ENCODE measurements around the gene MTUS2. TPM values are rescaled to one million over a fixed set of nuclear protein-coding genes. Genes with fewer than 3 reads are reported as not detected.
A peak's percentile ranks its signal among the peaks of the same experiment; 100 is the strongest.

Gene MTUS2
- polyA plus RNA-seq, 1 donor from 2014 or later, result 0.06 TPM

GRCh38 chr13:29405401-29405800, 585.3 kb downstream of the MTUS2 start:
- H3K9me3 Mint-ChIP-seq, result no peaks in the 10 kb centered on the region
- H3K27ac Mint-ChIP-seq, result no peak overlapping the region
- H3K4me1 Mint-ChIP-seq, result no peaks in the 10 kb centered on the region
- no peaks in the 10 kb centered on the region for H3K36me3 Mint-ChIP-seq
- no peak overlapping the region for H3K4me3 Mint-ChIP-seq
- peaks cover 2% of the 10 kb centered on the region for H3K27me3 Mint-ChIP-seq

DNA sequence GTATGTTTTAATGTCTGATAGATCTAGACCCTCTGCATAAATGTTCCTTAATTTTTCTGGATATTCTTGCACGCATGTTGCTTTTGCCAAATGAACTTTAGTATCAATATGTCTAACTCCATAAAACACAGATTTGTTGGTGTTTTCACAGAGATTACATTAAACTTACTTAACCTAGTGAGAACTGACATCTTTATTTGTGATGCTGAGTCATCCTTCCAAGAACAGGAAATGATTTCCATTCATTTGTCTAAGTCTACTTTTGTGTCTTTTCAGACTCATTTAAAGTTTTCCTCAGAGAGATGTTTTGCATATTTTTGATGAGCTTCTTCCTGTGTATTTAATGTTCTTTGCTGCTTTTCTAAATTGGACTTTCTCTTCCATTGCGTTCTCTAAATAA, 591.3 kb downstream of the MTUS2 start:
- Mint-ChIP-seq H3K9me3 (peaks cover 4 to 12% (median 11%) of the 10 kb centered on the region in 3 donors), H3K36me3 (no peaks in the 10 kb centered on the region), H3K27ac (no peak overlapping the region)

DNA sequence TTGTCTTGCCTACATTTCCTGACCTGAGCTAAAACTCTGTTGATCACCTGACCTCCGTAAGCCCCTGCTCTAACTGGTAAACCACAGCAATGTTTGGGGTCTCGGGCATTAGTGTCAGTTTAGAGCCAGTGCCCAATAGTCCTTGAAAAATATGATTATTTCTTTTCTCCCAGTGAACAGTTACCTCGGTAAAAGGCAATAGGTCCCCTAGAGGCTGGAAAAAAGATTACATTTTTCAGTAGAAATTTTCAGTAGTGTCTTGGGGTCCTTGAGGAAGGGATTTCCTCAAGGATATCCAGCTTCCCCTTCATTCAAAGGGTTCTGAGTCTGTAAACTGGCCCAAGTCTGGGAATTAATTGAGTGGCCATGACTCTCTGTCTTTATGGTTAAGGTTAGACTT, 597.9 kb downstream of the MTUS2 start:
- no peaks in the 10 kb centered on the region for H3K4me1 Mint-ChIP-seq
- peaks cover 0 to 3% (median 1%) of the 10 kb centered on the region in 3 donors for H3K9me3 Mint-ChIP-seq
- no peak overlapping the region for H3K27ac Mint-ChIP-seq
- H3K4me3 Mint-ChIP-seq, result no peak overlapping the region
- H3K36me3 Mint-ChIP-seq, result no peaks in the 10 kb centered on the region
- peaks cover 5% of the 10 kb centered on the region for H3K27me3 Mint-ChIP-seq

More for the DNA sequence above, 591.3 kb downstream of the MTUS2 start:
- Mint-ChIP-seq H3K27me3 (no peaks in the 10 kb centered on the region), H3K4me1 (no peaks in the 10 kb centered on the region), H3K4me3 (peak overlapping the region in 1 of 4 donors; percentile 17)

- H3K9me3 Mint-ChIP-seq, result peaks cover 0 to 2% (median 0%) of the 10 kb centered on the region in 3 donors
- peaks cover 2% of the 10 kb centered on the region for H3K36me3 Mint-ChIP-seq
- H3K4me1 Mint-ChIP-seq, result no peaks in the 10 kb centered on the region
- peaks cover 13% of the 10 kb centered on the region for H3K27me3 Mint-ChIP-seq
- H3K27ac Mint-ChIP-seq, result no peak overlapping the region
- no peak overlapping the region for H3K4me3 Mint-ChIP-seq
These were observed 601.0 kb downstream of the MTUS2 start for GRCh38 chr13:29421118-29421517.

GRCh38 chr13:29422015-29422414, 601.9 kb downstream of the MTUS2 start:
- Mint-ChIP-seq H3K27ac (peak overlapping the region in 1 of 3 donors; percentile 6), H3K36me3 (peaks cover 2% of the 10 kb centered on the region), H3K4me1 (no peaks in the 10 kb centered on the region), H3K4me3 (no peak overlapping the region), H3K27me3 (peaks cover 18% of the 10 kb centered on the region), H3K9me3 (peaks cover 2 to 5% (median 2%) of the 10 kb centered on the region in 3 donors)

GRCh38 chr13:29423050-29423449, 602.9 kb downstream of the MTUS2 start:
- Mint-ChIP-seq H3K27ac (no peak overlapping the region), H3K27me3 (peaks cover 21% of the 10 kb centered on the region)

DNA sequence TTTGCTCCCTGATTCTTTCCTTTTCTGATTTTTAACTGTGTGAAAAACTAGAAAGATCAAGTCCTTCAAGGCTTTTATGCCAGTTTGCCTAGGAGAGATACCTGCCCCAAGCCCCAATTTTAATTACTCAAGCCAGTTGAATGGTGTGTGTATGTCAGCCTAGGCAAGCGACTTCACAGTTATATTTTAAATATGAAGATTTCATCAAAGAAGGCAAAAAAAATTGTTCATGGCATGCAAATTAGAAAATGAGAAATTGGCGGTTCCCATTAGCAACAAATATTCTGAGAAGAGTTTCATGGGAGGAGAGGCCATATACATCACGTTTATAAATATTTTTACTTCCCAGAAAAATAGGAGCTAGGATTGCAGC, 607.8 kb downstream of the MTUS2 start:
- no peak overlapping the region for H3K27ac Mint-ChIP-seq
- peaks cover 33% of the 10 kb centered on the region for H3K27me3 Mint-ChIP-seq
- peaks cover 0 to 5% (median 2%) of the 10 kb centered on the region in 3 donors for H3K9me3 Mint-ChIP-seq
- H3K36me3 Mint-ChIP-seq, result peaks cover 2% of the 10 kb centered on the region
- peaks cover 0 to 4% (median 0%) of the 10 kb centered on the region in 3 donors for H3K4me1 Mint-ChIP-seq
- no peak overlapping the region for H3K4me3 Mint-ChIP-seq

More at GRCh38 chr13:29423050-29423449, 602.9 kb downstream of the MTUS2 start:
- peaks cover 2% of the 10 kb centered on the region for H3K36me3 Mint-ChIP-seq
- no peak overlapping the region for H3K4me3 Mint-ChIP-seq
- H3K9me3 Mint-ChIP-seq, result peaks cover 2 to 5% (median 2%) of the 10 kb centered on the region in 3 donors
- H3K4me1 Mint-ChIP-seq, result no peaks in the 10 kb centered on the region

- peaks cover 2% of the 10 kb centered on the region for H3K36me3 Mint-ChIP-seq
- peaks cover 33% of the 10 kb centered on the region for H3K27me3 Mint-ChIP-seq
- H3K27ac Mint-ChIP-seq, result peak overlapping the region in 1 of 3 donors; percentile 39
- peaks cover 0 to 5% (median 2%) of the 10 kb centered on the region in 3 donors for H3K9me3 Mint-ChIP-seq
- peaks cover 0 to 4% (median 0%) of the 10 kb centered on the region in 3 donors for H3K4me1 Mint-ChIP-seq
- peak overlapping the region in 2 of 4 donors; percentile 43 to 54 for H3K4me3 Mint-ChIP-seq
These were observed 608.4 kb downstream of the MTUS2 start for GRCh38 chr13:29428310-29429181.

DNA sequence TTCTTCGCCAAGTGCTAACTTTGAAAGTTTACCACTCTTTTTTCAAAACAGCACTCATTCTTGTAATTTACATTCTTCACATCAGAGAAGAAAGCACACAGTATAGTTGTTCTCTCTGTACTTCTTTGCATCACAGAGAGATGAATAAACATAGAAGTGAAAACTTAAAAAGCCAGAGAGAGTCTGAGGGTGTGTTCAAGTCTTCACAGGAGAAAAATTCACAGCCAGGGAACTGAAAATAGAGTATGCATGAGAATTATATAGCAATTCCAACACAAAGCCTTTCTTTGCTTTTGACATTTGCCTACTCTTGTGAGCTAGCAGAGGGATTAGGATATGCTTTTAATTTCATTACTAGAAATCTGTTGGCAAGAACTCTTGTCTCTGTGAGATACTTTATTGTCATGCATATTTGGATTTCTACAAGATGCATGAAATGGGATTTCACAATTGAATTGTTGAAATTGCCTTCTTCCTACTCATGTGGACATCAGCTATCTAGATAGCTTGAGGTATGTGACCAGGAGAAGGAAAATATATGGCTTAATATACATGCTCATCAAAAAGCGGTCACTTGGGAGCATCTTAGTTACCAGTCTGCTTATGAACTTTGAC, 609.3 kb downstream of the MTUS2 start:
- Mint-ChIP-seq H3K27me3 (peaks cover 32% of the 10 kb centered on the region), H3K36me3 (peaks cover 1% of the 10 kb centered on the region), H3K4me3 (no peak overlapping the region), H3K9me3 (peaks cover 0 to 5% (median 2%) of the 10 kb centered on the region in 3 donors), H3K4me1 (peaks cover 0 to 8% (median under 1%) of the 10 kb centered on the region in 3 donors), H3K27ac (no peak overlapping the region)

DNA sequence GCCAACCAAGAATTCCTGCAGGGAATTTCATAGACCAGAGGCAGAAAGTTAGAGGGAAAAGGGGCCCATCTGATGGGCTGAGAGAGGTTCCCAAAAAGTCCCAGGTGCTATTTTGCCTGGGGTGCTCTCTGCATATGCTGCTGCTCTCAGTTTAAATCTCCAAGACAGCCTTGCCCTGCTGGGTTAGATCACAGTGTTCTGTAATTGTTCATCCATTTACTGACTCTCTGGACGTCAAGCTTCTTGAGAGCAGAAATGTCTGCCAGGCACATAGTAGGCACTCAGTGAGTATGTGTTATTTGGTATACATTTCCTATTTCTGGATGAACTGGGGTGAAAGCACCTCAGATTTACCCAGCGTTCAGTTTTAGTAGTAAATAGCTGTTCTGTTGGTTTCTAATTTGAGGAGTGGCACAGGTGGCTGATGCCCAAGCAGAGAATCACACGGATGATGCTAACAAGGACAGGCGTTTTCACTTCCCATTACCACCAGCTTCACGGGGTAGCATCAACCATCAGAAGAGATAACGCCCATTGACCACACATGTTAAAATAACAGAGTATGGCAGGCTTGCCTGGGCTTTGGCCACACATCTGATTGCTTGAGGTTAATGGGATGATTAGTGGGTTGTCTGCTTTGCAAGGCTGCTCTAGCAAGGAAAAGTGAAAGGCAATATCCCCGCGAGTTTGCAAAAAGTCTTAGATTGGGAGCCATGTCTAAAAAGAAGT, 614.2 kb downstream of the MTUS2 start:
- Mint-ChIP-seq H3K4me3 (peak overlapping the region in 3 of 4 donors; percentile 3 to 27 (median 11)), H3K27ac (no peak overlapping the region), H3K36me3 (no peaks in the 10 kb centered on the region), H3K27me3 (peaks cover 9% of the 10 kb centered on the region), H3K4me1 (peaks cover 5 to 11% (median 7%) of the 10 kb centered on the region in 3 donors), H3K9me3 (no peaks in the 10 kb centered on the region)

DNA sequence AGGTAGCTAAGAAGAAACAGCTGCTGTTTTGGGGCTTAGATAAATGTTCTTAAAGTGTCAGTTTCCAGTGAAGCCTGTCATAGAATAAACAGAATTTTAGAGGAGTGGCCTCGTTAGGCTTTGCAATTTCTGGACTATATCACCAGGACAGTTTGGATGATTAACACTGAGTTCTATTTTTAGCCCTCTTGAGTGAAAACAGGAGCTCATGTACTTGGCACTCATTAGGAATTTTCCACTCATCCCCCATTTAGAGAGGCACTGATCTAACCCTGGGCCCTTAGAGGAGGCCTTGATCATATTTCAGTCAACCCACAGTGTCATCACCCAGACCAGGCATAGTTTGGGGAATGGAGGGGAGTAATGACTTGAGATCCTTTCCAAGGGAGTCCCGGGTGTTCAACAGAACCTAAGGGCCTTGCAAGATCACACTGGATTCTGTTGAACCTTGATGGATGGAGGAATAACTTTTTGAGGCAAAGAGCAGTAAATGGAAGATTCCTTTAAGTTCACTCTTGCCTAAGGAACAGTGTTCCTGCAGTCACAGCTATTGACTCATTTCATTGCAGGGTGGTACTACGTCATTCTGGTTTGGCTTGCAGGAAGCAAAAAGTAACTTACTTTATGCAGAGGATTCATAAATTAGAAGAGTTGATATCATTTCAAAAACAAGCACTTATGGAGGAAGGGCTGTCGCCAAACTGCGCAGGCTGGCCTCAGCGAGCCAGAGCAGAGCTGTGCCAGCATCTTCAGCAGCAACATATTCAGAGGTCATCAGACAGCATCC, 615.2 kb downstream of the MTUS2 start:
- Mint-ChIP-seq H3K4me3 (no peak overlapping the region), H3K4me1 (peaks cover 5 to 11% (median 7%) of the 10 kb centered on the region in 3 donors), H3K27ac (no peak overlapping the region), H3K27me3 (peaks cover 3% of the 10 kb centered on the region), H3K36me3 (no peaks in the 10 kb centered on the region), H3K9me3 (no peaks in the 10 kb centered on the region)

DNA sequence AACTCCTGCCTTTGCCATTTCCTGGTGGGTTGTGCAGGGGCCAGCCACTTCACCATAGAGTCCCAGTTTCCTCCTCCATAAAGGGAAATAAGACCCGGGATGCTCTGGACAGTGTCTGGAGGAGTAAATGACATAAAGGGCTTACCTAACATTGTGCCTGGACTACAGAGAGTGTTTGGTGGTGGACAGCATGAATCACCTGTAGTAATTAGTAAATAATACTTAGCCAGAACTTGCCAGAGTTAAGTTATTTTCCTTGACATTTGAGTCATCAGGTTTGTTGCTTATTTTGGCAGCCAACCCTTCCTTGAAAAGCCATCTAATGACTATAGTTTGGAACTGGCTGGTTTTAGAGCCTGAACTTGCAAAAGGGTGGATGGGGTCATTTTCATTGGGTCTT, 616.2 kb downstream of the MTUS2 start:
- no peak overlapping the region for H3K27ac Mint-ChIP-seq
- no peaks in the 10 kb centered on the region for H3K9me3 Mint-ChIP-seq
- no peak overlapping the region for H3K4me3 Mint-ChIP-seq
- H3K27me3 Mint-ChIP-seq, result peaks cover 3% of the 10 kb centered on the region
- peaks cover 1% of the 10 kb centered on the region for H3K36me3 Mint-ChIP-seq
- peaks cover 5 to 11% (median 7%) of the 10 kb centered on the region in 3 donors for H3K4me1 Mint-ChIP-seq

DNA sequence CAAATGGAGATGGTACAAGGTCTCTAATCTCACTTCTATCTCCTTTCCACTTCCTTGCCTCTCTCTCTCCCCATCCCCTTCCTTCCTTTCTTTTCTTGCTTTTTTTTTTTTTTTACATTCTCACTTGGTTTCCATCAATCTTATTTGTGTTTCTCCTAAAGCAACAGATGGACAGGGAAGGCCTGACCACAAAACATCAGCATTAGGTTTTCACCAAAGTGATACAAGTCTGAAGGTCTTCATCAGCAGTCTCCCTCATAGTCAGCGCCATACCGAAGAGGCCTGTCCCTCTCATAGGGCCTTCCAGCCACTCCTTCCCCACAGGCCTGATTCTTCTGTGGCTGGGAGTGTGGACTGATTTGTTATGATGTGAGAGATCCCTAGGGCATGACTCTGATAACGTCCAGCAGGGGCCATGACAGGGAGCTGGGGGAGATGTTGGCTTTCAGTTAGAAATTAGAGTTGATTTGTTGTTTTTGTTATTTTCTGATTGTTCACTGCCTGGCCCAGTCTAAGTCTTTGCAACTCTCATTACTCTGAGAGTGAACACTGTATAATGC, 616.7 kb downstream of the MTUS2 start:
- H3K27me3 Mint-ChIP-seq, result peaks cover 7% of the 10 kb centered on the region
- peaks cover 1% of the 10 kb centered on the region for H3K36me3 Mint-ChIP-seq
- peaks cover 5 to 11% (median 7%) of the 10 kb centered on the region in 3 donors for H3K4me1 Mint-ChIP-seq
- H3K4me3 Mint-ChIP-seq, result no peak overlapping the region
- no peaks in the 10 kb centered on the region for H3K9me3 Mint-ChIP-seq
- H3K27ac Mint-ChIP-seq, result no peak overlapping the region

- H3K9me3 Mint-ChIP-seq, result no peaks in the 10 kb centered on the region
- peaks cover 5 to 11% (median 7%) of the 10 kb centered on the region in 3 donors for H3K4me1 Mint-ChIP-seq
- peaks cover 6% of the 10 kb centered on the region for H3K27me3 Mint-ChIP-seq
These were observed 618.6 kb downstream of the MTUS2 start for GRCh38 chr13:29438769-29439168.

More at GRCh38 chr13:29438769-29439168, 618.6 kb downstream of the MTUS2 start:
- Mint-ChIP-seq H3K36me3 (peaks cover 1% of the 10 kb centered on the region), H3K27ac (no peak overlapping the region), H3K4me3 (no peak overlapping the region)

Data from IgD-negative memory B cell (primary cell).